Measurements from ENCODE around the gene PACSIN2.

GRCh38 chr22:42994276-42994916 lies 20.6 kb downstream of the PACSIN2 start:
- TF ChIP-seq MYC (IDR thresholded peaks at IDR 0.05; ENCODE audit: insufficient read depth, insufficient read length, insufficient replicate concordance, low read length, severe bottlenecking) (no peak), POLR2A (IDR thresholded peaks at IDR 0.05; ENCODE audit: low read depth, low read length) (no peak), POLR2AphosphoS5 (IDR thresholded peaks at IDR 0.05; ENCODE audit: low read length) (no peak), REST (IDR thresholded peaks at IDR 0.05; ENCODE audit: low read depth, low read length) (no peak), RAD21 (IDR thresholded peaks at IDR 0.05; ENCODE audit: insufficient read depth, low read depth, low read length) (no peak)

Measured in GM12878 (cell line).